HK-2 (cell line): ENCODE data around the gene RTF1.

ENCODE experiments used
- DNase-seq: peaks from one replicate; pipeline ENCODE4 v3.0.0-alpha.2; 2018; ENCODE audit not compliant: unreplicated experiment

RTF1 gene

GRCh38 chr15:41487381-41487780 lies 70.5 kb downstream of the RTF1 start:
- no peak for DNase-seq

- DNase-seq: no peak
Measured at GRCh38 chr15:41487802-41488201, 70.9 kb downstream of the RTF1 start.

DNA sequence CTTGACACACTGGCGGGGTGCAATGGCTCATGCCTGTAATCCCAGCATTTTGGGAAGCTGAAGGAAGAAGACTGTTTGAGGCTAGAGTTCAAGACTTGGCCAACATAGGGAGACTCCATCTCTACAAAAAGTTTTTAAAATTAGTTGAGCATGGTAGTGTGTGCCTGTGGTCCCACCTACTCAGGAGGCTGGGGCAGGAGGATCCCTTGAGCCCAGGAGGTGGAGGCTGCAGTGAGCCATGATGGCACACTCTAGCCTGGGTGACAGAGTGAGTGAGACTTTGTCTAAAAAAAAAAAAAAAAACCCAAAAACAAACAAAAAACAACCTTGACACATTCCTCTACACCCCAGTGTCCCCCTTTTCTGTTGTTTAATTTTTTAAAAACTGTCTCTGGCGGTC lies 72.7 kb downstream of the RTF1 start:
- DNase-seq: no peak

DNA sequence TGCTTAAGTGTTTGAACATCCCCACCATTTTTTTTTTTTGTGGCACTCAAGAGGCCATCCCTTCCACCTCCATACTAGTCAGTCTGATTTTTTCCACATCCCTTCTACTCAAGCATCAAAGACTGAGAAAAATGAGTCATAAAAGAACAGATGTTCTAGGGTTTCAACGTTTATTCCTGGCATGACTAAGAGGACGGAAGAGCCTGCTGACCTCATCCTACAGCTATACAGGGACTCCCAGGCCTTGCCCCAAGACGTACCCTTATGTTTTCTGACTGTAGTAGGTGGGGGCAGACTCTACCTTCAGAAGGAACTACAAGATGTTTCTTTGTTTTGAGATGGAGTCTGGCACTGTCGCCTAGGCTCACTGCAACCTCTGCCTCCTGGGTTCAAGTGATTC lies 73.5 kb downstream of the RTF1 start:
- peak; percentile 34 for DNase-seq

- no peak for DNase-seq
Measured at GRCh38 chr15:41491889-41492288, 75.0 kb downstream of the RTF1 start.

- DNase-seq: no peak
Measured at GRCh38 chr15:41492597-41493204, 75.8 kb downstream of the RTF1 start.

DNA sequence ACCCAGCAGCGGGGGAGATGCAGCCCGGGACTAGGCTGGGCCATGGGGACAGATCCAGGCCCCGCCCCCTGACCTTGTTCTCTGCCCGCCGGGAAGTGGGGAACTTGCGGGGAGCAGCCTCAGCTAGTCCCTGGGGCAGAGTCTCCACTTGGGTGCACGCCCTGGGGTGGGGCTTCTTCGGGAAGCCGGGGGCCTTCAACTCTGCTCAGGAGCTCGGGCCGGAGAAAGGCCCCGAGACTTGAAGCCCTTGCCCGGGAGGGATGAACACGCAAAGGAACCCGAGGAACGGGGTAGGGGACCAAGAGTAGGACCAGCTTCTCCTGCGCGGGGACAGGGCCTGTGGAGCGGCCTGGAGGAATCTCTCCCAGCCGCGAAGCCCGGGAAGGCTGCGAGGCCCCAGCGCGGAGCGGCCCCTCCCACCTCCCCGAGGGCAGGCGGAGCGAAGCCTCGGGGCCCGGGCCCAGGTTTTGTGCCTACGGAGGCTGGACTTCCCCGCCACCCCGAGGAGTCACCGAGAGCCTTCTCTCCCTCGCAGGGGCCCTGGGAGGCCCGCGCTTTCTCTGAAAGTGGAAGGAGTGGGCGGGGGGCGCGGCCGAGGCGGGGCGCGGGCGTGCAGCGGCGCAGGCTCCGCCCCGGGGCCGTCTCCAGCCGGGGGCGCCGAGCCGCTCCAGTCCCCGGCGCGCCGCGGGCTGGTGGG lies 76.5 kb downstream of the RTF1 start, which contains the start of gene ITPKA:
ITPKA (plus strand) TSS at position 670 of the 697 bp plus-strand sequence. CDS start 54 bp downstream, outside the sequence.
- peak; percentile 76 for DNase-seq

GRCh38 chr15:41493902-41494189 lies 77.0 kb downstream of the RTF1 start:
- DNase-seq: no peak

- DNase-seq: peak; percentile 45
Measured at GRCh38 chr15:41494190-41494921, 77.5 kb downstream of the RTF1 start.

DNA sequence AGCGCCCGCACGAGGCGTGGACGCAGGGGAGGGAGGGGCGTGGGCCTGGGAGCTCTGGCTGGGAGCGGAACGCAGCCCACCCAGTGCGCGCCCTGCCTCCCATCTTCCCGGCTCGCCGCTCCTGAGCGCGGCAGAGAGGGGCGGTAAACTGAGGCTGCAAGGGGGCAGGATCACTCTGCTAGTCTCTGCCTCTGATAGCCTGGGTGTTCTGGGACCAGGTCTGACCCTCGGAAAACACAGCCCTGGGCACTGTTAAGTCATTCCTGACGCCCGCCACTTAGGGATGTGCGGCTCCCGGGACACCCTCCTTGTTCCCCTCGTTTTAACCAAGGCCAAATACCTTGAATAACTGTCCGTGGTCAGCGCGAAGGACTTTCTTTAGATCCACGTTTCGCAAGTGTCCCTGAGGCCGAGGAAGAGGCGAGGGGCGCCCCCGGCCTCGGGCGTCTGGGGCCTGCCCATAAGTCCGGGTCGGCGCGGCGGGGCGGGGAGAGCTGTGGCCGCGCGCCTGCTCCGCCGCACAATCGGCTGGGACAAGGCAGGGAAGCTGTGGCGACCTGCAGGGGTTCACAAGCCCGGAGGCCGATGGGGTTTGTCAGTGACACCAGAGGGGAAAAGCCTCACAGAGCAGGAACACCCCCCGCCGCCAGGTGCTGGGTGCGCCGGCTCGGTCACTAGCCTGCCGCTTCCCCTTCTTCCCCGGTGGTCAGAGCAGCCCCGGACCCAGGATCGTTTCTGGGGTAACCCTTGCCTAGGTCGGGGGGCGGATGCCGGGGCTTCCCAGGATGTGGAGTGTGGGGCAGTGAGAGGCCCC lies 78.2 kb downstream of the RTF1 start:
- DNase-seq: no peak

GRCh38 chr15:41495736-41496599 lies 79.1 kb downstream of the RTF1 start:
- no peak for DNase-seq

- DNase-seq: no peak
Measured at GRCh38 chr15:41498657-41499056, 81.8 kb downstream of the RTF1 start.

DNA sequence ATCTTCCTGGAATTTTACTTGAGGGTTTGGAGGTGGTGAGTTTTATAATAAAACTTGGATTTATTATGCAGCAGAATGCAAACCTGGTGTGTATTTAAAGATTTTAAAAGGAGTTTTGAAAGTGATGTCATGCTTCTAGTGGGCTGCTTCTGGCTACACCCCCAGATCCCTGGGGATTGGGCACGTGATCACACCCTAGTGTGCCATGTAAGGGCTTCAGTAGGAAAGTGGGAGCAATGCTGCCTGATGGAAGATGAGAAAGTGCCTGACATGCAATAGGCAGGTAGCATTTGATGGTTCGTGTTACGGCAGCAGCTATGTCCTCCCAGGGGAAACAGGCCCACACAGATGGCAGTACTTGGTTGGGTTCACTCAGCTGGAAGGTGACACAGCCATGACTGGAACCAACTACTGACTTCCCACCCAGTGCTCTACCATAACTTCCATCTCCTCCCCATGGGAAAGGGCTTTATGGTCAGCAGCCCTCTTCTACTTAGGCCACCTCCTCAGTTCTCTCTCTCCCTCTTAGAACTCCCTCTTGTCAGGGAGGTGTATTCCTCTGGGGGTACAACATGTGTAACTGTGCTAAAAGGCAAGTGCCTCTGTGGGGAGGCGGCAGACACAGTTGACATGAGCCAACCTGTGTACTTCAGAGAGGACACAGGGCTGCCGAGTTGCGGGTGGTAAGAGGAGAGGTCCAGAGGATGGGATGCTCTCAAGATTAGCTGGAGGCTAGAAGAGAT lies 82.4 kb downstream of the RTF1 start:
- DNase-seq: no peak

- DNase-seq: no peak
Measured at GRCh38 chr15:41501191-41501917, 84.5 kb downstream of the RTF1 start.

DNA sequence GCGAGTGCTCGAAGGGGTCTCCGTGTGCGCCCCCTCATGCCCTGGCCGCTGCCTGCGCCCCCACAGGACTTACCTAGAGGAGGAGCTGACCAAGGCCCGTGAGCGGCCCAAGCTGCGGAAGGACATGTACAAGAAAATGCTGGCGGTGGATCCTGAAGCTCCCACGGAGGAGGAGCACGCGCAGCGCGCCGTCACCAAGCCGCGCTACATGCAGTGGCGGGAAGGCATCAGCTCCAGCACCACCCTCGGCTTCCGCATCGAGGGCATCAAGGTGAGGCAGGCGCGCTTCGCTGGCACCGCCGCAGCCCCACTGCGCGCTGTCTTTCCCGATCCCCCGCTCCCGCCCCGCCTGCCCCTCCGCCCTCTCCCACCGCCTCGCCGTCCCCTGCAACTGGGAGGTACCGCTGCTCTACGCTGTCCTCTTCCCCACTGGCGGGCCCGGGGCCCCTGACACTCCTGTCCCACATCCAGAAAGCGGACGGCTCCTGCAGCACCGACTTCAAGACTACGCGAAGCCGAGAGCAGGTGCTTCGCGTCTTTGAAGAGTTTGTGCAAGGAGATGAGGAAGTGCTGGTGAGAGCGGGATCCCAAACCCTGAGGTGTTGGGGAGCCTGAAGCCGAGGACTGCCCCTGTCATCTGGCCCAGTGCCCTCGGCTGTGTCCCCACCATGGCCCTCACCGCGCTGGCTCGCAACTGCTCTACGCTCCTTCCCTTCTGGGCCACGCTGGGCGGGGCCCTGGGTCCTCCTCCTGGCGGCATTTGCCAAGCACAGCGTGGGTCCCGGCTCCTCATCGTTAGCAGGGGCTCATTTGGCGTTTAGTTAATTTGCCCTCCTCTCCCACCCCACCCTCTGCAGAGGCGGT lies 85.3 kb downstream of the RTF1 start:
- no peak for DNase-seq

DNA sequence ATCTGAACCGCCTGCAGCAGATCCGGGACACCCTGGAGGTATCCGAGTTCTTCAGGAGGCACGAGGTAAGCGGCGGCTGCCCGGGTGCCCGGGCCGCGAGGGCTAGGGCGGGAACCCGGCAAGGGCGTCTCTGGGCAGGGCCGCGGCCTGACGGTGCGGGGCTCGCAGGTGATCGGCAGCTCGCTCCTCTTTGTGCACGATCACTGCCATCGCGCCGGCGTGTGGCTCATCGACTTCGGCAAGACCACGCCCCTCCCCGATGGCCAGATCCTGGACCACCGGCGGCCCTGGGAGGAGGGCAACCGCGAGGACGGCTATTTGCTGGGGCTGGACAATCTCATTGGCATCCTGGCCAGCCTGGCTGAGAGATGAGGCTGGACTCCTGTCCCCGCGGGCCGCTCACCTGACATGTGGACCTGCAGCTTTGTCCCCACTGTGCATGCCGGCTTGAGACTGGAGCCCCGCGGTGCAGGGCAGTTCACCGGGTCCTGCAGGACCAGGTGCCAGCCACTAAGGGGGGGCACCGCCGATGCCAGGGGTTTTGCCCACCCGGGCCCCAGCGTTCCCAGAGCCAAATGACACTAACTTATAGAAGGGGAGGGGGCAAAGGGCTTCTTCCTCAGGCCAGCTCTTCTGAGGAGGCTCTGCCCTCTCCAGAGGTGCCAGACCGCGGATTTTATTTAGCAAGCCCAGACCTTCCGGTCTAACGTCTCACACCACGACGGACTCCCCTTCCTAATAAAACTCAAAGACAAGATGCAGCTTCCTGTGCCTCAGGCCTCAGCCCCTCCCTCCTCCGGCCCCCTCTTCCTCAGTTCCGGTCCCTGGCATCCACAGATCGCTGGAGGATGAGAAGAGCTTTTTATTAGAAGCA lies 86.1 kb downstream of the RTF1 start:
- DNase-seq: no peak

- no peak for DNase-seq
Measured at GRCh38 chr15:41503669-41504010, 86.7 kb downstream of the RTF1 start.
